WERI-Rb-1 (cell line): ENCODE results near the gene PHC2.

Experiments used
- DNase-seq: peaks from one replicate; pipeline ENCODE4 v3.0.0-alpha.2; 2020
- H3K27ac ChIP-seq: fragments of 250-450 bp; sonication (Bioruptor Pico); 2 replicates; pipeline ENCODE4 v1.5.1; 2020; ENCODE audit warnings: mild to moderate bottlenecking, moderate library complexity
- H3K27me3 ChIP-seq: fragments of 250-450 bp; sonication (Bioruptor Pico); 2 replicates; pipeline ENCODE4 v1.5.1; 2021; ENCODE audit warnings: mild to moderate bottlenecking, low read depth, moderate library complexity; ENCODE audit not compliant: insufficient read depth, severe bottlenecking
- H3K36me3 ChIP-seq: fragments of 250-450 bp; sonication (Bioruptor Pico); 2 replicates; pipeline ENCODE4 v1.5.1; 2020; ENCODE audit warnings: mild to moderate bottlenecking, moderate library complexity
- H3K4me3 ChIP-seq: 2 replicates; pipeline ENCODE4 v1.5.1; 2011; ENCODE audit warnings: low read depth, mild to moderate bottlenecking, control low read depth, low read length
- H3K9me3 ChIP-seq: fragments of 250-450 bp; sonication (Bioruptor Pico); 2 replicates; pipeline ENCODE4 v1.5.1; 2021; ENCODE audit warnings: mild to moderate bottlenecking, moderate library complexity; ENCODE audit not compliant: severe bottlenecking
- TF ChIP-seq, protein P1 (sequence below): IDR thresholded peaks from 2 replicates; pipeline ENCODE4 v1.5.1; 2011; ENCODE audit warnings: low read depth, mild to moderate bottlenecking, control low read depth, inconsistent platforms, low read length

The PHC2 gene

DNA sequence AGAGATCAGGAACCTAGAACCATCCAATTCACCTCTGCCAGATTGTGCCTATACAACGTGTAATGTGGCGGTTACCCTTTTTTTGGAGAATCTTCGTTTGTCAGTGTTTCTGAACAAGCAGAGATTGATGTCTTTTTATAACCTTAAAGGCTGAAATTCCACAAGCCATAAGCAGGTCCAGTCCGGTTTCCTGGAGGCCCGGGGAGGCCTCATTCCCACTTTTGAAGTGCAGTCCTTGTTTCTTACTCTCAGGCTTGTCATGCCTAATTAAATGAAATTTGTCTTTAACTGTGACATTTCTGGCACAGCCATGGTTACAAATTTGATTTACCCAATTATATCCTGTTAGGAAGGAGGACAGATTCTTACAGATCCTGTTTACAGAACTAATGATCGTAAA lies 146.8 kb downstream of the PHC2 start:
- Histone ChIP-seq H3K9me3 (no peaks in the 10 kb centered on the region), H3K27ac (no peak overlapping the region), H3K27me3 (no peaks in the 10 kb centered on the region), H3K4me3 (no peak overlapping the region), H3K36me3 (peaks cover 81% of the 10 kb centered on the region)
- DNase-seq = no peak
- TF ChIP-seq, protein P1, sequence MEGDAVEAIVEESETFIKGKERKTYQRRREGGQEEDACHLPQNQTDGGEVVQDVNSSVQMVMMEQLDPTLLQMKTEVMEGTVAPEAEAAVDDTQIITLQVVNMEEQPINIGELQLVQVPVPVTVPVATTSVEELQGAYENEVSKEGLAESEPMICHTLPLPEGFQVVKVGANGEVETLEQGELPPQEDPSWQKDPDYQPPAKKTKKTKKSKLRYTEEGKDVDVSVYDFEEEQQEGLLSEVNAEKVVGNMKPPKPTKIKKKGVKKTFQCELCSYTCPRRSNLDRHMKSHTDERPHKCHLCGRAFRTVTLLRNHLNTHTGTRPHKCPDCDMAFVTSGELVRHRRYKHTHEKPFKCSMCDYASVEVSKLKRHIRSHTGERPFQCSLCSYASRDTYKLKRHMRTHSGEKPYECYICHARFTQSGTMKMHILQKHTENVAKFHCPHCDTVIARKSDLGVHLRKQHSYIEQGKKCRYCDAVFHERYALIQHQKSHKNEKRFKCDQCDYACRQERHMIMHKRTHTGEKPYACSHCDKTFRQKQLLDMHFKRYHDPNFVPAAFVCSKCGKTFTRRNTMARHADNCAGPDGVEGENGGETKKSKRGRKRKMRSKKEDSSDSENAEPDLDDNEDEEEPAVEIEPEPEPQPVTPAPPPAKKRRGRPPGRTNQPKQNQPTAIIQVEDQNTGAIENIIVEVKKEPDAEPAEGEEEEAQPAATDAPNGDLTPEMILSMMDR = no peak

DNA sequence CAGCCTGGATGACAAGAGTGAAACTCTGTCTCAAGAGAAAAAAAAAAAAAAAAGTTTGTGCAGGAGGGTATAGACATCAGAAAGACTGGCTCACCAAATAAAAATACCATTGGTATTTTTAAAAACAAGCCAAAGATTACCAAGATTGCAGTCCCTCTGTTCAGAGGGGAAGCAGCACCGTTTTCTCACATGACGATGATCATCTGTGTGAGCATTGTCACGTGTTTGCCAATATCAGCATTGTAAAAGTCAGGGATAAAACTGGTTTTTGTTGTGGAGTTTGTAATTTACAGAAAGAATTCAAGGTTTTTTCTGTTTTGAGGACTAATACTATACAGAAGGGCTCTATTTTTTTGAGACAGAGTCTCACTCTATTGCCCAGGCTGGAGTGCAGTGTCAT lies 148.1 kb downstream of the PHC2 start:
- Histone ChIP-seq H3K9me3 (no peaks in the 10 kb centered on the region), H3K27me3 (no peaks in the 10 kb centered on the region), H3K27ac (no peak overlapping the region), H3K4me3 (no peak overlapping the region), H3K36me3 (peaks cover 81% of the 10 kb centered on the region)
- TF ChIP-seq, protein P1 = no peak
- DNase-seq = no peak

DNA sequence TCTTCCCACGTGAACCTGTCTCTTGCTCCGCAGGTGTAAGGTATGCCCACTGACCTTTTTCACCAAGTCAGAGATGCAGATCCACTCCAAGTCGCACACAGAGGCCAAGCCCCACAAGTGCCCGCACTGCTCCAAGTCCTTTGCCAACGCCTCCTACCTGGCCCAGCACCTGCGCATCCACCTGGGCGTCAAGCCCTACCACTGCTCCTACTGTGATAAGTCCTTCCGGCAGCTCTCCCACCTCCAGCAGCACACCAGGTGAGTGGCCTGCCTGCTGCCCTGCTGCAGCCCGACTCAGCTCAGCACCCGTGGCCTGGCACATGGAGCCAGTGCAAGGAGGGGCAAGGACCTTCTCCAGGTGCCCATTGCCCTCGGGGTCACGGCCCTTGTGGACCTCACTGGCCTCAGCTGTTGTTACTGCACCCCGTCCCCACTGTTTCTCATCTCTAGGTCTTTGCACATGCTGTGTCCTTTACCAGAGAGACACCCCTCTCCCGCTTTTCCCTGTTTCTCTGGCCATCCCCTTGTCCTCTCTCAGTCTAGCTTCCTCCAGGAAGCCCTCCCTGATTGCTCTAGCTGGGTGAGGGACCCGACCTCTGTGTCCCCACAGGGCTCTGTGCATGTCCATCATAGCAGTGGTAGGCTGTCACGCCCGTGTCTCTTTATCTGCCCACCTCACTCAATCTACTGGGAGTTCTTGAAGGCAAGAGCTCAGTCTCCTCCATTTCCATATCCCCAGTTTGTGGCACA lies 149.2 kb downstream of the PHC2 start:
- H3K27me3 ChIP-seq = no peaks in the 10 kb centered on the region
- H3K36me3 ChIP-seq = peaks cover 80% of the 10 kb centered on the region
- H3K27ac ChIP-seq = no peak overlapping the region
- TF ChIP-seq, protein P1 = no peak
- H3K9me3 ChIP-seq = no peaks in the 10 kb centered on the region
- DNase-seq = no peak
- H3K4me3 ChIP-seq = no peak overlapping the region

DNA sequence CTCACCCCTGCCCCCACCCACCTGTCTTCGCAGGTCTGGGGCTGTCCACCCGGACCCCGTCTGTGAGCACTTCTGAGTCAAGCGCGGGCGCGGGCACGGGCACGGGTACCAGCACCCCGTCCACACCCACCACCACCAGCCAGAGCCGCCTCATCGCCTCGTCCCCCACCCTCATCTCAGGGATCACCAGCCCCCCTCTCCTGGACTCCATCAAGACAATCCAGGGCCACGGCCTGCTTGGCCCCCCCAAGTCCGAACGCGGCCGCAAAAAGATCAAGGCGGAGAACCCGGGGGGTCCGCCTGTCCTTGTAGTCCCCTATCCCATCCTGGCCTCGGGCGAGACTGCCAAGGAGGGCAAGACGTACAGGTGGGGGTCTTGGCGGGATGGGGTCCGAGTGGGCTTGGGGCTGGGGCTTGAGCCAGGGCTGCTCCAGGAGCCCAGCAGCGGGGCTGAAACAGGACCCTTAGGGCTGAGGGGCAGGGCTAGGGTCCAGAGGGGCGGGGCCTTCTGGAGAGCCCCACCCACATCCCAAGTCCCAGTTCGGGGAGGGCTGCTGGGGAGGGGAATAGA lies 150.7 kb downstream of the PHC2 start:
- Histone ChIP-seq H3K9me3 (no peaks in the 10 kb centered on the region), H3K27ac (no peak overlapping the region), H3K4me3 (no peak overlapping the region), H3K27me3 (no peaks in the 10 kb centered on the region), H3K36me3 (peaks cover 80% of the 10 kb centered on the region)
- TF ChIP-seq, protein P1 = no peak
- DNase-seq = no peak

DNA sequence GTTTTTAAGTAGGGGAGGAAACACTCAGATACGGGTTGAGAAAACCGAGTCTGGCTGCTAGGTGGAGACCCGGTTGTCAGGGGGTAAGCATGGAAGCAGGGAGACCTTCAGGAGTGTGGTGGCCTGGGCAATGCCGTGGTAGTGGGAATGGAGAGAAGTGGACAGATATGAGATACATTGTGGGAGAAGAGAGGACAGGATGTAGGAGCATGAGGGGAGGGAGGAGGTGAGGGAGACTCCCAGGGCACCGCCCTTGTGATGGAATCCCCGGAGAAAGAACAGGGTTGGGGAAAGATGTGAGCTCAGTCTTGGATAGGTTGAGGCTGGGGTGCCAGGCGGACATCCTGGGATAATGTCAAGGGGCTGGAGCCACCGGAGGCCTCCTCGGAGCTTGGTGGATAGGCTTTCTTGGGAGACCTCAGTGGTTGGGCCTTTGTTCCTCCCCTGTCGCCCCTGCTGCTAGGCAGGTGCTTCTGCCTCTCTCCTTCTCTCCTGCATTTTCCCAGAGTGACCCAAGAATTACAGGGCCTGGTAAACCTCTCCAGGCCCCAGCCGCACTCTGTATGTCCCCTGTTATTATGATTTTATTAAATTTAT lies 153.3 kb downstream of the PHC2 start:
- no peak for DNase-seq
- H3K4me3 ChIP-seq = no peak overlapping the region
- no peak overlapping the region for H3K27ac ChIP-seq
- TF ChIP-seq, protein P1 = no peak
- peaks cover 71% of the 10 kb centered on the region for H3K36me3 ChIP-seq
- no peaks in the 10 kb centered on the region for H3K27me3 ChIP-seq
- no peaks in the 10 kb centered on the region for H3K9me3 ChIP-seq
